ENCODE measurements around the gene DDX39B. TPM values are rescaled to one million over a fixed set of nuclear protein-coding genes. Genes with fewer than 3 reads are reported as not detected.

The DDX39B gene
- total and polyA plus RNA-seq, 9 donors: 212 to 404 (median 339) TPM

- TF ChIP-seq EP300 (IDR thresholded peaks at IDR 0.05) (no peak), CTCF (IDR thresholded peaks at IDR 0.05) (no peak), POLR2A (IDR thresholded peaks at IDR 0.05) (no peak)
- Histone ChIP-seq H3K9me3 (no peaks in the 10 kb centered on the region), H3K4me3 (no peak overlapping the region), H3K27ac (no peak overlapping the region), H3K4me1 (ENCODE audit: insufficient read depth) (peaks cover 3% of the 10 kb centered on the region), H3K27me3 (no peaks in the 10 kb centered on the region), H3K36me3 (no peaks in the 10 kb centered on the region)
- intact Hi-C loops (cut with DNase I): no loop called here
- WGBS, 3 donors: 46 to 65% (median 58%) methylated on average over 4 of the region's 4 CpGs
- no peak for DNase-seq
Observed at GRCh38 chr6:31525932-31526591, 15.7 kb downstream of the DDX39B start.

GRCh38 chr6:31525553-31525931, 16.3 kb downstream of the DDX39B start:
- WGBS, 3 donors: 58 to 62% (median 58%) methylated on average over 8 of the region's 8 CpGs
- Histone ChIP-seq H3K4me3 (no peak overlapping the region), H3K27ac (no peak overlapping the region), H3K4me1 (ENCODE audit: insufficient read depth) (peaks cover 3% of the 10 kb centered on the region), H3K9me3 (no peaks in the 10 kb centered on the region), H3K36me3 (no peaks in the 10 kb centered on the region), H3K27me3 (no peaks in the 10 kb centered on the region)
- no peak for DNase-seq
- intact Hi-C loops (cut with DNase I): no loop called here
- TF ChIP-seq CTCF (IDR thresholded peaks at IDR 0.05): no peak
- no peak for TF ChIP-seq EP300 (IDR thresholded peaks at IDR 0.05)
- TF ChIP-seq POLR2A (IDR thresholded peaks at IDR 0.05): no peak

- DNase-seq: no peak
- WGBS, 3 donors: 78 to 82% (median 79%) methylated on average over 3 of the region's 3 CpGs
- TF ChIP-seq EP300 (IDR thresholded peaks at IDR 0.05) (no peak), POLR2A (IDR thresholded peaks at IDR 0.05) (no peak), CTCF (IDR thresholded peaks at IDR 0.05) (no peak)
- Histone ChIP-seq H3K4me3 (no peak overlapping the region), H3K9me3 (no peaks in the 10 kb centered on the region), H3K27me3 (no peaks in the 10 kb centered on the region), H3K36me3 (no peaks in the 10 kb centered on the region), H3K4me1 (ENCODE audit: insufficient read depth) (no peaks in the 10 kb centered on the region), H3K27ac (no peak overlapping the region)
- intact Hi-C loops (cut with DNase I): no loop called here
Observed at GRCh38 chr6:31521835-31522234, 20.0 kb downstream of the DDX39B start.

- no peaks in the 10 kb centered on the region for H3K4me1 ChIP-seq (ENCODE audit: insufficient read depth)
- TF ChIP-seq CTCF (IDR thresholded peaks at IDR 0.05) (no peak), POLR2A (IDR thresholded peaks at IDR 0.05) (no peak), EP300 (IDR thresholded peaks at IDR 0.05) (no peak)
- H3K27ac ChIP-seq: no peak overlapping the region
- no peaks in the 10 kb centered on the region for H3K36me3 ChIP-seq
- DNase-seq: no peak
- no peaks in the 10 kb centered on the region for H3K27me3 ChIP-seq
- intact Hi-C loops (cut with DNase I): no loop called here
- 60 to 88% (median 73%) methylated on average over 4 to 5 of the region's 5 CpGs for WGBS, 3 donors
- H3K4me3 ChIP-seq: no peak overlapping the region
- no peaks in the 10 kb centered on the region for H3K9me3 ChIP-seq
Observed at GRCh38 chr6:31513456-31514165, 28.2 kb downstream of the DDX39B start.
